ENCODE data around the gene CNN3.
A peak's percentile ranks its signal among the peaks of the same experiment; 100 is the strongest.

Gene CNN3

GRCh38 chr1:94931254-94931841 is 4.4 kb upstream of the CNN3 start:
- Histone ChIP-seq H3K9me3 (ENCODE audit: low read depth, low read length) (no peaks in the 10 kb centered on the region), H3K36me3 (ENCODE audit: insufficient read depth, low read length) (no peaks in the 10 kb centered on the region), H3K4me3 (no peak overlapping the region), H3K9ac (ENCODE audit: insufficient read length) (no peak overlapping the region), H3K27ac (no peak overlapping the region)
- DNase-seq (ENCODE audit: low read depth, low spot score), result no peak
- TF ChIP-seq FOXP2 (optimal IDR thresholded peaks at IDR 0.05; ENCODE audit: control extremely low read depth, extremely low read length, insufficient read depth) (no peak), EZH2 (IDR thresholded peaks at IDR 0.05) (no peak), POLR2AphosphoS5 (IDR thresholded peaks at IDR 0.05; ENCODE audit: borderline replicate concordance, low read depth, low read length) (no peak)

GRCh38 chr1:94929351-94930217 is 2.7 kb upstream of the CNN3 start:
- no peak for DNase-seq (ENCODE audit: low read depth, low spot score)
- Histone ChIP-seq H3K4me3 (no peak overlapping the region), H3K9ac (ENCODE audit: insufficient read length) (no peak overlapping the region)

DNA sequence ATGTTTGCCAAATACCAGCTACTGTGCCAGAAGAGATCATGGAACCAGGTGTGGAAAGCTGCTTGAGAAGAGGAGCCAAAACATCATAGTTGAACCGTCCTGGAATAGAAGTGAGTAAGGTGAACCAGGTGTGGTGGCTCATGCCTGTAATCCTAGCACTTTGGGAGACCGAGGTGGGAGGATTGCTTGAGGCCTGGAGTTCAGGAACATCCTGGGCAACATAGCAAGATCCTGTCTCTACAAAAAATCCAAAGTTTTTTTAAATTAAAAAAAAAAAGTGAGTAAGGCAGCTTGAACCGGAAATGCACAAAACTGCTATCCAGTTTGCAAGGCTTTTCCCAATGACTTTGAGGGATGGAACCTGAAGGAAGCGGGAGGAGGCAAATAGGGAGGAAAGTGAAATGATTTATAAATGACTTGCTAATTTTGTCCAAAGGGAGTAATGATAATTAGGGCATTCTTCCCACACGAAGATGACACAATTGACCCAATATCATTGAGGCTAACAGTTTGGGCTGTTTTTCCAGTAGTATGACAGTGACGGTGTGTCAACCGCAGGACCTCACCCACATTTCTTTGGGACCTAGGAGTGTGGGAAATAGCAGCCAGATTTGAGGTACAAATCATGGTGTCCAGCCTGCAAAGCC is 1.5 kb upstream of the CNN3 start:
- no peak for DNase-seq (ENCODE audit: low read depth, low spot score)
- TF ChIP-seq POLR2AphosphoS5 (IDR thresholded peaks at IDR 0.05; ENCODE audit: borderline replicate concordance, low read depth, low read length) (no peak), FOXP2 (optimal IDR thresholded peaks at IDR 0.05; ENCODE audit: control extremely low read depth, extremely low read length, insufficient read depth) (no peak), EZH2 (IDR thresholded peaks at IDR 0.05) (no peak)
- H3K27ac ChIP-seq, result no peak overlapping the region
- H3K9me3 ChIP-seq (ENCODE audit: low read depth, low read length), result no peaks in the 10 kb centered on the region
- H3K9ac ChIP-seq (ENCODE audit: insufficient read length), result no peak overlapping the region
- no peak overlapping the region for H3K4me3 ChIP-seq
- H3K36me3 ChIP-seq (ENCODE audit: insufficient read depth, low read length), result peaks cover 7% of the 10 kb centered on the region

More at GRCh38 chr1:94929351-94930217, 2.7 kb upstream of the CNN3 start:
- no peaks in the 10 kb centered on the region for H3K9me3 ChIP-seq (ENCODE audit: low read depth, low read length)
- no peak for TF ChIP-seq POLR2AphosphoS5 (IDR thresholded peaks at IDR 0.05; ENCODE audit: borderline replicate concordance, low read depth, low read length)
- TF ChIP-seq FOXP2 (optimal IDR thresholded peaks at IDR 0.05; ENCODE audit: control extremely low read depth, extremely low read length, insufficient read depth), result no peak
- no peak for TF ChIP-seq EZH2 (IDR thresholded peaks at IDR 0.05)
- H3K36me3 ChIP-seq (ENCODE audit: insufficient read depth, low read length), result no peaks in the 10 kb centered on the region
- H3K27ac ChIP-seq, result no peak overlapping the region

GRCh38 chr1:94927405-94928175 is 680 bp upstream of the CNN3 start:
- H3K36me3 ChIP-seq (ENCODE audit: insufficient read depth, low read length), result peaks cover 11% of the 10 kb centered on the region
- H3K27ac ChIP-seq, result no peak overlapping the region
- H3K4me3 ChIP-seq, result peak overlapping the region; percentile 94
- no peaks in the 10 kb centered on the region for H3K9me3 ChIP-seq (ENCODE audit: low read depth, low read length)
- DNase-seq (ENCODE audit: low read depth, low spot score), result no peak
- TF ChIP-seq EZH2 (IDR thresholded peaks at IDR 0.05), result no peak
- TF ChIP-seq FOXP2 (optimal IDR thresholded peaks at IDR 0.05; ENCODE audit: control extremely low read depth, extremely low read length, insufficient read depth), result no peak
- TF ChIP-seq POLR2AphosphoS5 (IDR thresholded peaks at IDR 0.05; ENCODE audit: borderline replicate concordance, low read depth, low read length), result no peak
- H3K9ac ChIP-seq (ENCODE audit: insufficient read length), result no peak overlapping the region

DNA sequence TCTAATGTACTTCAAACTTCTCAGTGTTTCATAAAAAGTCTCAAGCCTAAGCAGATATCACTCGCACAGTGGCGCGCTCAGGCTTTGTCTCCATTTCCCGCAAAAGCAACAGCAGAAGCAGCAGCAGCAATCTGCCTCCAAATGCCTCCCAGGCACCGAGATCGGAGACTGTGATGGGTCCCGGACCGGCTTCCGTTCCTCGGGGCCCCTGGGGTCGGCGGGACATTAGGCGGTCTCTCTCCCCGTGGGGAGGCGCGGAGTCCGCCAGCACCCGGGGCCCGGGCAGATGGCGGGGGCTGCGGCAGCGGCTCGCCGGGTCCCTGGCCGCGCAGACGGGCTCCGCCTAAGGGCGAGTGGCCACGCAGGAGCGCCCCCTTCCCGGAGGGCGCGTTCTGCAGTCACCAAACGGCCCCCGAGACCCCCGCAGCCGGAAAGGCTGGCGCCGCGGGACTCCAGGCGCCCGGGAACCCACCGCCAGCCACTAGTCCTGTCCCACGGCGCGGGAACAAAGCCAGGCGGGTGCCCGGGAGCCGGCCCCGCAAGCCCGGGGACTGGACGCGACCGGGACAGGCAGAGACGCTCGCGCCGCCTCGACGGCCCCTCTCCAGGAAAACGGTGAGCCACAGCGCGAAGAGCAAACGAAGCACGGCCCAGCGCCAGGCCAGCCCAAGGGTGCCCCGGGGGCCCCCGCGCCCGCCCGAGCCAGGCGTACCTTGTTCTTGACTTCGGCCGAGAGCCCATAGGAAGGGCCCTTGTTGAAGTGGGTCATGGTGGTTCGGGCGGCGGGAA is 590 bp downstream of the CNN3 start:
- peak overlapping the region; percentile 94 for H3K4me3 ChIP-seq
- TF ChIP-seq EZH2 (IDR thresholded peaks at IDR 0.05), result no peak
- TF ChIP-seq FOXP2 (optimal IDR thresholded peaks at IDR 0.05; ENCODE audit: control extremely low read depth, extremely low read length, insufficient read depth), result no peak
- TF ChIP-seq POLR2AphosphoS5 (IDR thresholded peaks at IDR 0.05; ENCODE audit: borderline replicate concordance, low read depth, low read length), result no peak
- H3K9me3 ChIP-seq (ENCODE audit: low read depth, low read length), result no peaks in the 10 kb centered on the region
- no peak for DNase-seq (ENCODE audit: low read depth, low spot score)
- H3K9ac ChIP-seq (ENCODE audit: insufficient read length), result peak overlapping the region; percentile 93
- peaks cover 17% of the 10 kb centered on the region for H3K36me3 ChIP-seq (ENCODE audit: insufficient read depth, low read length)
- H3K27ac ChIP-seq, result peak overlapping the region; percentile 96

- peak overlapping the region; percentile 93 for H3K9ac ChIP-seq (ENCODE audit: insufficient read length)
- H3K27ac ChIP-seq, result peak overlapping the region; percentile 96
- TF ChIP-seq POLR2AphosphoS5 (IDR thresholded peaks at IDR 0.05; ENCODE audit: borderline replicate concordance, low read depth, low read length), result no peak; the same call in 1 of the 2 replicates
- H3K9me3 ChIP-seq (ENCODE audit: low read depth, low read length), result no peaks in the 10 kb centered on the region
- H3K36me3 ChIP-seq (ENCODE audit: insufficient read depth, low read length), result peaks cover 18% of the 10 kb centered on the region
- DNase-seq (ENCODE audit: low read depth, low spot score), result no peak
- peak overlapping the region; percentile 94 for H3K4me3 ChIP-seq
Measured at GRCh38 chr1:94925561-94926125, 1.3 kb downstream of the CNN3 start.

DNA sequence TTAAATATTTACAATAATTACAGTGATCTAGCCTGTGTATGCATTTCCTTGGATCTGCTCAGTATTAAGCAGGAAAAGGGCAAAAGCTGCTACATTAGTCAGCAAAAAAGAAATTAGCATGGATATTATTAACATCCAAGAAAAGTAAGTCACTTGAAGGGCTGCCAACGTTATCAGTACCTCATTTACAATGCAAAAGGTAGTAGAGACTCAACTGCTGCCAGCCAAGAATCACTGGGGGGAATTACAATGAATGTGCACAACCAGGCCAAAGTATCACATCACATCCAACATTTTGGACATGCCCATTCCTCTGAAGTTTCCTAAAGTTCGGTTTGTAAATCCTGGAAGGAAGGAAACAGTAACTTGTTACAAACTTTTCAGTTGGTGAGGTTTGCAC is 1.9 kb downstream of the CNN3 start:
- peak overlapping the region; percentile 93 for H3K9ac ChIP-seq (ENCODE audit: insufficient read length)
- peaks cover 18% of the 10 kb centered on the region for H3K36me3 ChIP-seq (ENCODE audit: insufficient read depth, low read length)
- no peak for TF ChIP-seq EZH2 (IDR thresholded peaks at IDR 0.05)
- H3K9me3 ChIP-seq (ENCODE audit: low read depth, low read length), result no peaks in the 10 kb centered on the region
- DNase-seq (ENCODE audit: low read depth, low spot score), result no peak
- H3K4me3 ChIP-seq, result peak overlapping the region; percentile 94
- H3K27ac ChIP-seq, result peak overlapping the region; percentile 96
